ENCODE measurements around the gene PAQR8.

GRCh38 chr6:52422156-52422555, 60.2 kb downstream of the PAQR8 start:
- TF ChIP-seq CTCF (conservative IDR thresholded peaks at IDR 0.05), result no peak
- no peak for TF ChIP-seq EZH2 (IDR thresholded peaks at IDR 0.05; ENCODE audit: low read depth)

All from PC-9 (cell line).